GM21717 (cell line): Measurements from ENCODE around the gene BAIAP3.
A peak's percentile ranks its signal among the peaks of the same experiment; 100 is the strongest.

Source experiments
- ATAC-seq: cut with Tn5 transposase; IDR thresholded peaks from one replicate; pipeline ENCODE4 v1.9.1; 2021; ENCODE audit warnings: mild to moderate bottlenecking, moderate library complexity; ENCODE audit not compliant: unreplicated experiment

The BAIAP3 gene

GRCh38 chr16:1298406-1298805 lies 35.0 kb upstream of the BAIAP3 start:
- ATAC-seq: no peak

GRCh38 chr16:1299012-1299867 lies 34.2 kb upstream of the BAIAP3 start:
- ATAC-seq: no peak

- no peak for ATAC-seq
Observed at GRCh38 chr16:1299868-1300203, 33.6 kb upstream of the BAIAP3 start.

- no peak for ATAC-seq
Observed at GRCh38 chr16:1300664-1301476, 32.6 kb upstream of the BAIAP3 start.

GRCh38 chr16:1301562-1301961 lies 31.9 kb upstream of the BAIAP3 start:
- ATAC-seq: no peak

GRCh38 chr16:1305823-1306222 lies 27.6 kb upstream of the BAIAP3 start:
- ATAC-seq: no peak

GRCh38 chr16:1306334-1306733 lies 27.1 kb upstream of the BAIAP3 start:
- no peak for ATAC-seq

- peak; percentile 16 for ATAC-seq
Observed at GRCh38 chr16:1308036-1308976, 25.1 kb upstream of the BAIAP3 start.

GRCh38 chr16:1308977-1309885 lies 24.2 kb upstream of the BAIAP3 start, which contains the start of gene UBE2I:
TSS of gene UBE2I (plus strand) at chr16:1309636. CDS start at chr16:1314031, 4,395 bp downstream.
- peak; percentile 52 for ATAC-seq

GRCh38 chr16:1309888-1310831 lies 23.3 kb upstream of the BAIAP3 start:
- ATAC-seq: peak; percentile 6

GRCh38 chr16:1310832-1311200 lies 22.6 kb upstream of the BAIAP3 start:
- ATAC-seq: no peak

GRCh38 chr16:1311212-1311737 lies 22.2 kb upstream of the BAIAP3 start:
- ATAC-seq: no peak

GRCh38 chr16:1311738-1312466 lies 21.5 kb upstream of the BAIAP3 start:
- no peak for ATAC-seq

- no peak for ATAC-seq
Observed at GRCh38 chr16:1312467-1312816, 21.0 kb upstream of the BAIAP3 start.

GRCh38 chr16:1312903-1313302 lies 20.5 kb upstream of the BAIAP3 start:
- ATAC-seq: no peak

- no peak for ATAC-seq
Observed at GRCh38 chr16:1313721-1314369, 19.6 kb upstream of the BAIAP3 start.

- ATAC-seq: no peak
Observed at GRCh38 chr16:1314399-1315068, 18.9 kb upstream of the BAIAP3 start.
